ENCODE measurements around the gene CDC6.

CDC6 gene

DNA sequence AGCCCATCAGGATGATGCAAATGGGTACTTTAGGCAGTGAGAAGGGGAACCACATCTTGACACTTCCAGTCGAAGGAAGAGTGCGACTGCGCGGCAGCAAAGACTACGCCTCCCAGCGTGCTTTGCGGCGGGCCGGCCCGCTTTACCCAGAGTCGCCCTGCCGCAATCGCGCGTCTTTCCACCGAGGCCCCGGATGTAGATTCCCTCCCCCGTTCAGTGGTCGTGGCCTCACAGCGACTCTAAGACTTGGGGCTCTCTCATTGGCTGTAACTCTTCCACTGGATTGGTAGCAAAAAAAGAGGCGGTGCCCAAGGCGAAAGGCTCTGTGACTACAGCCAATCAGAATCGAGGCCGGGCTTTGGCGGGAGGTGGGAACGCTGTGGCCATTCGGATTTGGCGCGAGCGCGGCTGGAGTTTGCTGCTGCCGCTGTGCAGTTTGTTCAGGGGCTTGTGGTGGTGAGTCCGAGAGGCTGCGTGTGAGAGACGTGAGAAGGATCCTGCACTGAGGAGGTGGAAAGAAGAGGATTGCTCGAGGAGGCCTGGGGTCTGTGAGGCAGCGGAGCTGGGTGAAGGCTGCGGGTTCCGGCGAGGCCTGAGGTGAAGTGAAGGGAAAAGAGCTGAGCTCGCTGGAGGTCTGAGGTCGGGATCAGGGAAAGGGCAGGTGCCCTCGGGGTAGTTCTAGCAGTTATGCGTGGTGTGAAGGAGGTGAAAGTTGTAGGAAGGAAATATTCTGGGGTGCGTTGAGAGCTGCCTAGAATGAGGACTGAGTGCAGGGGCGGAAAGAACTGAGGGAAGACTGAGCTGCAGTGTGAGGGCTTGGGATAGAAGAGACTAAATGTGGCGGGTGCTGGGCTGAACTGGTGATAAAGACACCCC is at the start of gene CDC6:
Gene CDC6, plus strand, starts transcription at position 386 of the 876 bp plus-strand sequence. CDS start 1,542 bp downstream, outside the sequence.
- in situ Hi-C loops (cut with MboI; ENCODE audit: low sequenced_read_pairs) = no loop called here

DNA sequence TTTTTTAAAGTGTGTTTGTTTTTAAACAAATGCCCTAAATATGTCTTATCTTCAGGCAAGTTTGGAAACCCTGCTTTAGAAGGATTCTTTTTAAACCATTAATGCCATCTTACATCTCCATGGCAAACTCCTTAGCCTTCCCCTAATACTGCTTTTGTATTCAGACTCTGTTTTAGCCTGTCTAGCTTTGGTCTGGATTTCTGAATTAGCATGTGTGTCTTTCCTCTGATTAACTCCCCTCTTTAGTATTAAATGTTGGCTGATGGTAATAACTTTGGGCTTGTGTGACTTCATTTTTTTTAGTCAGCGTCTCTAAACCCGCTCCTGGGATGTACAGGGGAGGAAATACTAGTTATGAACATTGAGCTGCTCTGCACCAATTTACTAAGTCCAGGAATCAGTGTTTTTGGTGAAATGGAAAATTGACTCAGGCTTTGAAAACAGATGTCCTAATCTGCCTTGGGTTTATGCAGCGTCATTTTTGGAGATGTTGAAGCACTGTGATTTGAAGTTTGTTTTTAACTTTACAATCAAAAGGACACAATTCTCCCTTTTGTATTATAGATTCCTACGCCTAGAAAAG is 46.3 kb upstream of the CDC6 start:
- in situ Hi-C loops (cut with MboI; ENCODE audit: low sequenced_read_pairs) = no loop called here

DNA sequence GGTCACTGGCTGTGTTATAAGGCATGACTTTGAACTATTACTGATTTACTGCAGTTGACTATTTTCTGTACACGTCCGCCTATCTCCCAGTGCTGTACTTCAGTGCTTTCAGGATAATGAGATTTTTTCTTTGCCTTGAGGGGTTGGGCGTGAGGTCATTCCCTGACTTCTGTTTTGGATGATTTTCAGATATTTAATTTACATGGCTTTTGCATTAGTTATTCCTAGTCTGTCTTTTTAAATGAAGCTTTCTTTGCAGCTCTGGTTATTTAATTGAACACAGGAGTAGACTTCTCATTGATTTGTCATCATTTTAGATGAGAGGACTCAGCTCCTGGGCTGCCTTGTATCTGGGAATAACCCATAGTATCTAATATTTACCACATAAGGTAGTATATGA is 44.9 kb upstream of the CDC6 start:
- in situ Hi-C loops (cut with MboI; ENCODE audit: low sequenced_read_pairs) = no loop called here

- in situ Hi-C loops (cut with MboI; ENCODE audit: low sequenced_read_pairs) = no loop called here
These were observed 43.9 kb upstream of the CDC6 start for GRCh38 chr17:40243761-40244160.

DNA sequence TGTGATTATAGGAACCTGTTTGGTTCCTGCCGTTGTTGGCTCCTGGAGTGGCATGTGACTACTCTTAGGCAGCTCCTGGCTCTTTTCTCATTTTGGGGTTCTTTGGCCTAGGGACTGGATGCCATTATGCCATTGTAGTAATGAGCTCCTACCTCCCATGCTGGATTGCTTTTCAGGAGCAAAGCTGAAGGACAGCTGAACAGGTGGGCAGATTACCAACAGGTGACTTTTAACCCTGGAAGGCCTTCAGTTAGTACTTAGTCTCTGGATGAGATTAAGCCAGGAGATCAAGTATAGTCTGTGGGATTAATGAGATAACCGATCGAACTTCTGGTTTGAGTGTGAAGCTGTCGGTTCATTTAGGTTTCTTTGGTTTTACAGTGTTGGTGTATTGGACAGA is 43.4 kb upstream of the CDC6 start:
- in situ Hi-C loops (cut with MboI; ENCODE audit: low sequenced_read_pairs) = no loop called here

DNA sequence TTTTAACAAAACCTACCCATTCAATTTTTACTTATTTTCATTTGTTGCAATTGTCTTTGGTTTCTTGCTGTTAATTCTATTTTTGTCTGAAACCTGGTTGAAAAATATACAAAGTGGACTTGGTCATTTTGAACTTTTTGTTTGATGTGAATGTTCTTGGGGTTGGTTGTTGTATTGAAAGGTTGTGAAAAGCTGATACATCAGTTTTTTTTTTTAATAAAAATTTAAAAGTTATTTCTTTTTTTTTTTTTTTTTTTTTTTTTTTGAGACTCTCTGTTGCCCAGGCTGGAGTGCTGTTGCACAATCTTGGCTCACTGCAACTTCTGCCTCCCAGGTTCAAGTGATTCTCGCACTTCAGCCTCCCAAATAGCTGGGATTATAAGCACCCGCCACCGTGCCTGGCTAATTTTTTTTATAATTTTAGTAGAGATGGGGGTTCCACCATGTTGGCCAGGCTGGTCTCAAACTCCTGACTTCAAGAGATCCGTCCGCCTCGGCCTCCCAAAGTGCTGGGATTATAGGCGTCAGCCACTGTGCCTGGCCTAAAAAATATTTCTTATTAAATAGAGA is 39.7 kb upstream of the CDC6 start:
- in situ Hi-C loops (cut with MboI; ENCODE audit: low sequenced_read_pairs) = no loop called here

DNA sequence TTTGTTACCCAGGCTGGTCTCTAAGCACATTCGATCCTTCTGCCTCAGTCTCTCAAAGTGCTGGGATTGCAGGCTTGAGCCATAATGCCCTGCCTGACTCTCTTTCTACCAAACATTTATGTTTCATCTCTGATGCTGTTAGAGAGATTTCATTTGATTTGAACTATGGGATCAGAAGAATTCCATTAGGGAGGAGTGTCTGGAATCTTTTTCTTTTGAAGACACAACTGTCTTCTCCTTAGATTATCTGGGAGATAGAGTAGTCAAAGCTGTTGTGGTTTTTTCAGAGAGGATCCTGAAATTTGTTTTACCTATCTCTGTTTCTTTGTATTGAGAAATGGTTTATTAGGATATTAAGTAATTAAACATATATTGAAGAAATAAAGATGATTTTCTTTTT is 39.2 kb upstream of the CDC6 start:
- in situ Hi-C loops (cut with MboI; ENCODE audit: low sequenced_read_pairs) = no loop called here

GRCh38 chr17:40251576-40251975 is 36.1 kb upstream of the CDC6 start:
- in situ Hi-C loops (cut with MboI; ENCODE audit: low sequenced_read_pairs) = no loop called here

DNA sequence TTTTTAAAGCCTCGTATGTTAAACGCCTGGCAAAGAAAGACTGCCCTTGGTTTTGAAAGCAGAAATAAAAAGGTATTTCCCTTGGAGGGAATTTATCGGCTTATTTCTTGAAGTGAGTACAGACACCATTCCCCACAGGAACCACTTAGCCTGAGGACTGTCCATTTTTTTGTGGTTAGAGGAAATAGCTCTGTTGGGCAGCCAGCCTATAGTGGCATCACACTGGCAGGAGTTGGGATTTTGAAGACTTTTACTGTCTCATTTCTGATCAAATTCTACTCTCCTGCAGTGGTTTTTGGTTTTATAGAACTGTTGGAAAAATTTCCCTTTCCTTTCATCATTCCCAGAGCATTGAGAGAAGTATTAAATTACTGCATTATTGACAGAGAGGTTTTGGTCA is 34.1 kb upstream of the CDC6 start:
- in situ Hi-C loops (cut with MboI; ENCODE audit: low sequenced_read_pairs) = no loop called here

DNA sequence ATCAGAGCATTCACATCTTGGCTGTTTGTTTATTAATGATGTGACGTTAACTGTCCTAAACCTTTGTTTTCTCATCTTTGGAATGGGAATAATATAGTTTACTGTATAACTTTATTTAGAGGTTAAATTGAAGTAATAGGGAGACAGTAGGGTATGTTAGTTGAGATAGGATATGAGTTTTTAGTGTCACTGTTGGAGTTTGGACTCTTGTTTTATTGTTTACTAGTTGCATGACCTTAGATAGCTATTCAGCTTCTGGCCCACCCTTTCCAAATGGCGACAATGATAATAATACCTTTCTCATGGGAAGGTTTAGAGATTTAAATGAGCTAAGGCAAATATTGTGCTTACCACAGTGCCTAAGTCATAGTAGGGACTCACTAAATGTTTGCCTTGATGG is 28.2 kb upstream of the CDC6 start:
- in situ Hi-C loops (cut with MboI; ENCODE audit: low sequenced_read_pairs) = no loop called here

DNA sequence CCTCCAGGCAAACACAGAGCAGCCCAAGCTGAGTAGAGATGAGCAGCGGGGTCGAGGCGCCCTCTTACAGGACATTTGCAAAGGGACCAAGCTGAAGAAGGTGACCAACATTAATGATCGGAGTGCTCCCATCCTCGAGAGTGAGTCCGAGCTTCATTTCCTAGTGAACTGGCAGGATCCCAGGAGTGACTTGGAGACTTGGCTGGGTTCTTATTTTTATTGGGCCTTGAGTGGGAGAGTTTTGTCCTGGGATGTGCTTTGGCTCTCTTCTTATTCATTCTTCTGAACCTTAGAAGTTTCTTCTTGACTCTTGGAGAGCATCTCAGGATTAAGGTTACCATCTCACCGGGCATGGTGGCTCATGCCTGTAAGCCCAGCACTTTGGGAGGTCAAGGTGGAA is 27.2 kb upstream of the CDC6 start:
- in situ Hi-C loops (cut with MboI; ENCODE audit: low sequenced_read_pairs) = no loop called here

DNA sequence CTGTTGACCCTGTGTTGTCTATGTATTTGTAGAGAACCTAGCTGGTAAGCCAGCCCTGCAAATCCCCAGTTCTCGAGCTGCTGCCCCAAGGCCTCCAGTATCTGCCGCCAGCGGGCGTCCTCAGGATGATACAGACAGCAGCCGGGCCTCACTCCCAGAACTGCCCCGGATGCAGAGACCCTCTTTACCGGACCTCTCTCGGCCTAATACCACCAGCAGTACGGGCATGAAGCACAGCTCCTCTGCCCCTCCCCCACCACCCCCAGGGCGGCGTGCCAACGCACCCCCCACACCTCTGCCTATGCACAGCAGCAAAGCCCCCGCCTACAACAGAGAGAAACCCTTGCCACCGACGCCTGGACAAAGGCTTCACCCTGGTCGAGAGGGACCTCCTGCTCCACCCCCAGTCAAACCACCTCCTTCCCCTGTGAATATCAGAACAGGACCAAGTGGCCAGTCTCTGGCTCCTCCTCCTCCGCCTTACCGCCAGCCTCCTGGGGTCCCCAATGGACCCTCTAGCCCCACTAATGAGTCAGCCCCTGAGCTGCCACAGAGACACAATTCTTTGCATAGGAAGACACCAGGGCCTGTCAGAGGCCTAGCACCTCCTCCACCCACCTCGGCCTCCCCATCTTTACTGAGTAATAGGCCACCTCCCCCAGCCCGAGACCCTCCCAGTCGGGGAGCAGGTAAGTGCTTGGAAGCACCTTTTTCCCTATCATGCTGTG is 23.1 kb upstream of the CDC6 start:
- in situ Hi-C loops (cut with MboI; ENCODE audit: low sequenced_read_pairs) = no loop called here

DNA sequence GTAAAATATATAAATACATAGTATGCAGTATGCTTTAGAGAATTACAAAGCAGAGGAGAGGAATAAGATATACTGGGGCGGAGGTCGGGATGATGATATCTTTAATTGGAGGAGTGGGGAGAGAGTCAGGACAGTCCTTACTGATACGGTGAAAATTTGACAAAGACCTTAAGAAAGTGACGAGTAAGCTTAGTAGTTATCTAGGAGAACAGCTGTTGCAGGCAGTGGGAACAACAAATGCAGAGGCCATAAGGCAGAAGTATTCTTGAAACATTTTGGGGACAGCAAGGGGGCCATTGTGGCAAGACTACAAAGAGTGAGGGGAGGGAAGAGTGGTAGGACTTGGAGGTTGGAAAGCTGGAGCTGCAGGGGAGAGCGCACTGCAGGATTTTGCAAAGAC is 22.3 kb upstream of the CDC6 start:
- in situ Hi-C loops (cut with MboI; ENCODE audit: low sequenced_read_pairs) = no loop called here

DNA sequence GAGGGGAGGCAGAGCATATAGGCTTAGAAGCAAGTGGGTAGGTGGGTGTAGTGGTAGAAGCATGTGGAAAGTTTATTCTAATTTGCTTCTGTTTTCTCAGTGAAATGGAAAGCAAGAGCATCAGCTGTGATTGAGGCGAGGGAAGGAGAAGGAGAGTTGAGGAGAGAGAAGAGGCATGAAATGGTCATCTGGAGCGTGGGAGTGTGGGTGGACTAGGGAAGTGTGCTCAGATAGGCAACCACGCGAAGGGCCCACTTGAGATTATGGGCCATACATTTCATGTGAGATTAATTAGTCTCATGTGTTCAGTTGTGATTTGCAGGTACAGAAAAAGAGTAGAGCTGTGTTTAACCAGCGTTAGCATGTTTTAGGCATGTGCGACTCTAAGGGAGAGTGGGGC is 20.8 kb upstream of the CDC6 start:
- in situ Hi-C loops (cut with MboI; ENCODE audit: low sequenced_read_pairs) = no loop called here

- in situ Hi-C loops (cut with MboI; ENCODE audit: low sequenced_read_pairs) = no loop called here
These were observed 19.5 kb upstream of the CDC6 start for GRCh38 chr17:40268141-40268712.

DNA sequence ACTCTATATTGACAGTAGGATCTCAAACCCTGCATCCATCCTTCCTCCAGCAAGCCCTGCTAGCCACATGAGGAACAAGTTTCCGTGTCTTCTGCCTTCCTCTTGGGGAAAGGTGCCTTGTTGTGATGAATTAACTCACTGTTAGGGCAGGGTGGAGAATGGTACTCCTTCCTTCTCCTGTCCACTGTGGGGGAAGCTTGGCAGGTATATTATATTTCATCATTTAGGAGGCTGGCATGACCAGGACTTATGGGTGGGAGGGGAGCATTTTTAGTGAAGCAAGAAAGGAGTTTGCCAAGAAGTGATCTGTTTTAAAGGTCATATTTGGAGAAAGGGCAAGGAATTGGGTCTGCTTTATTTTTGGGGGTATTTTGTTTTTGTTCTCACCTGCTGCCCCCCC is 9.3 kb upstream of the CDC6 start:
- in situ Hi-C loops (cut with MboI; ENCODE audit: low sequenced_read_pairs) = no loop called here

- in situ Hi-C loops (cut with MboI; ENCODE audit: low sequenced_read_pairs) = no loop called here
These were observed 8.3 kb upstream of the CDC6 start for GRCh38 chr17:40279402-40279801.

GRCh38 chr17:40281663-40282062 is 6.0 kb upstream of the CDC6 start:
- in situ Hi-C loops (cut with MboI; ENCODE audit: low sequenced_read_pairs) = no loop called here

DNA sequence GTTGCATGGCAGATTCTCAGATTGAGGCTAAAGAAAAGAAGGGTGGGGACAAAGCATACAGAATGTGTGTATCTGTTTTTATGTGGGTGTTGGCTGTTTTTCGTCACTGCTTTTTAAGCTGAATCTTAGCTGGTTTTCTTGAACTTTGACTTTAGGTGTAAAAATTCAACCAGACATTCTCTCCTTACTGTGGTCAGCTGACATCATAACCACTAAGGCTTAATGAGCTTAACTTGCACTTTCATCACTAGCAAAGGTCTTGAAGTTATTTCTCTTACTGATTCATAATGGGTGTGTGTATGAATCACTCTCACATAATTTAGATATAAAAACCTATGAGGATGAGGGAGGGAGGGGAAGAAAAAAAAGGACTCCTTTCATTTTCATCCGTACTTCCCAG is 4.0 kb upstream of the CDC6 start:
- in situ Hi-C loops (cut with MboI; ENCODE audit: low sequenced_read_pairs) = no loop called here

DNA sequence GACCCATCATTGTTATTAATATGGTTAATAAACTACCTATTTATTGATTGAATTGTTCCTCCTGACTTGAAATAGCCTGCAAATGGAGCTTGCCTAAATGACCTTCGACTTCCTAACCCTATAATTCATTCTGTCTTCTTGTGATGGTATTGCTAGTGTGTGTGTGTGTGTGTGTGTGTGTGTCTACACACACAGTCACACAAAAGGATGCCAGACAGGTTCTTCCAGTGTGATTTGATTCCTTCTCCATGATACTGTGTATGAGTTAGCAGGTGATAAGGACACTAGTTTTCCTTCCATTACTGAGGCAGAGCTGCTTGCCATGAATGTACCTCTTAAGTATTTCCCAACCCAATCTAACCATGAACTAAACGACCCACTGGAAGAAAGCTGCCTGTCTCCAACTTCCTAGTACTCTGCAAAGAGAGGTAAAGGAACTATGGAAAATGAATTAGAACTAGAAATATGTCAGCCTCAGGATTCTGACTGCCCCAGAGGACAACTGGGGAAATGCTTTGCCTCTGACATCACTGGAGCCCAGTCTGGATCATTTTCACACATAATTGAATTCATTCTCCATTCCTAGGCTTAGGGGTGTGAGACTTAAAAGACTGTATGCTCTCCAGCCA is 3.5 kb upstream of the CDC6 start:
- in situ Hi-C loops (cut with MboI; ENCODE audit: low sequenced_read_pairs) = no loop called here

GRCh38 chr17:40286473-40286872 is 1.2 kb upstream of the CDC6 start:
- in situ Hi-C loops (cut with MboI; ENCODE audit: low sequenced_read_pairs) = no loop called here

Measured in HL-60/S4 (cell line).